Progenitor cell of endocrine pancreas (in vitro differentiated cells): ENCODE results near the gene MIA. TPM values are rescaled to one million over a fixed set of nuclear protein-coding genes. Genes with fewer than 3 reads are reported as not detected.
"Not testable (repeated sequence)": the region's sequence is repeated elsewhere in the genome, so short reads cannot be mapped to it uniquely, and the experiment has no call there.

ENCODE experiments used
- DNase-seq: peaks from one replicate; pipeline ENCODE4 v3.0.0; 2021; ENCODE audit warnings: low spot score; ENCODE audit not compliant: unreplicated experiment
- H3K27ac Mint-ChIP-seq: 2 replicates; pipeline ENCODE4 v1.8.0; 2021; ENCODE audit warnings: mild to moderate bottlenecking, moderate library complexity, mixed read lengths
- H3K27me3 Mint-ChIP-seq: 2 replicates; pipeline ENCODE4 v1.8.0; 2021; ENCODE audit warnings: mixed read lengths
- H3K36me3 Mint-ChIP-seq: 2 replicates; pipeline ENCODE4 v1.8.0; 2022; ENCODE audit warnings: mixed read lengths; ENCODE audit not compliant: insufficient read depth
- H3K4me1 Mint-ChIP-seq: 2 replicates; pipeline ENCODE4 v1.8.0; 2021; ENCODE audit warnings: low read depth, mixed read lengths
- H3K4me3 Mint-ChIP-seq: 2 replicates; pipeline ENCODE4 v1.8.0; 2021; ENCODE audit warnings: low read depth, mild to moderate bottlenecking, moderate library complexity, mixed read lengths
- H3K9me3 Mint-ChIP-seq: 2 replicates; pipeline ENCODE4 v1.8.0; 2021; ENCODE audit warnings: low read depth, mixed read lengths
- total RNA-seq: library from RNA; stranded (reverse); gene quantifications from 2 replicates; pipeline ENCODE4 v1.2.1, GENCODE V29; 2021
- TF ChIP-seq, protein P1 (sequence below): fragments of 200-600 bp; sonication (generic); IDR thresholded peaks from one replicate; pipeline ENCODE4 v1.5.0; 2021; ENCODE audit warnings: antibody characterized with exemption, mild to moderate bottlenecking; ENCODE audit not compliant: unreplicated experiment

MIA gene
- total RNA-seq, 1 donor from 2014 or later = 8.5 TPM

DNA sequence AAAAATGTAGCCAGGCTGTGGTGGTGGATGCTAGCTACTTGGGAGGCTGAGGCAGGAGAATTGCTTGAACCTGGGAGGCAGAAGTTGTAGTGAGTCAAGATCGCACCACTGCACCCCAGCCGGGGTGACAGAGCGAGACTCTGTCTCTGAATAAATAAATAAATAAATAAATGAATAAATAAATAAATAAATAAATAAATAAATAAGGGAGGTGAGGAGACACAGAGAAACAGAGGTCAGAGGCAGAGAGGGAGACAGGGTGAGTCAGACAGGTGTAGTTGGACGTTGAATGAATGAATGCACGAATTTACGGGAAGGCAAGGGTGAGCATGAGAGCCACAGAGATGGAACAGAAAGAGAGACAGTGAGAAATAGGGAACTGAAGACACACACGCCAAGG, 5.8 kb downstream of the MIA start:
- H3K36me3 Mint-ChIP-seq = peaks cover 7% of the 10 kb centered on the region
- H3K4me3 Mint-ChIP-seq = no peak overlapping the region
- TF ChIP-seq, protein P1, sequence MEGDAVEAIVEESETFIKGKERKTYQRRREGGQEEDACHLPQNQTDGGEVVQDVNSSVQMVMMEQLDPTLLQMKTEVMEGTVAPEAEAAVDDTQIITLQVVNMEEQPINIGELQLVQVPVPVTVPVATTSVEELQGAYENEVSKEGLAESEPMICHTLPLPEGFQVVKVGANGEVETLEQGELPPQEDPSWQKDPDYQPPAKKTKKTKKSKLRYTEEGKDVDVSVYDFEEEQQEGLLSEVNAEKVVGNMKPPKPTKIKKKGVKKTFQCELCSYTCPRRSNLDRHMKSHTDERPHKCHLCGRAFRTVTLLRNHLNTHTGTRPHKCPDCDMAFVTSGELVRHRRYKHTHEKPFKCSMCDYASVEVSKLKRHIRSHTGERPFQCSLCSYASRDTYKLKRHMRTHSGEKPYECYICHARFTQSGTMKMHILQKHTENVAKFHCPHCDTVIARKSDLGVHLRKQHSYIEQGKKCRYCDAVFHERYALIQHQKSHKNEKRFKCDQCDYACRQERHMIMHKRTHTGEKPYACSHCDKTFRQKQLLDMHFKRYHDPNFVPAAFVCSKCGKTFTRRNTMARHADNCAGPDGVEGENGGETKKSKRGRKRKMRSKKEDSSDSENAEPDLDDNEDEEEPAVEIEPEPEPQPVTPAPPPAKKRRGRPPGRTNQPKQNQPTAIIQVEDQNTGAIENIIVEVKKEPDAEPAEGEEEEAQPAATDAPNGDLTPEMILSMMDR = no peak
- peaks cover 10% of the 10 kb centered on the region for H3K4me1 Mint-ChIP-seq
- H3K27ac Mint-ChIP-seq = no peak overlapping the region
- DNase-seq = no peak
- no peaks in the 10 kb centered on the region for H3K9me3 Mint-ChIP-seq
- H3K27me3 Mint-ChIP-seq = no peaks in the 10 kb centered on the region

DNA sequence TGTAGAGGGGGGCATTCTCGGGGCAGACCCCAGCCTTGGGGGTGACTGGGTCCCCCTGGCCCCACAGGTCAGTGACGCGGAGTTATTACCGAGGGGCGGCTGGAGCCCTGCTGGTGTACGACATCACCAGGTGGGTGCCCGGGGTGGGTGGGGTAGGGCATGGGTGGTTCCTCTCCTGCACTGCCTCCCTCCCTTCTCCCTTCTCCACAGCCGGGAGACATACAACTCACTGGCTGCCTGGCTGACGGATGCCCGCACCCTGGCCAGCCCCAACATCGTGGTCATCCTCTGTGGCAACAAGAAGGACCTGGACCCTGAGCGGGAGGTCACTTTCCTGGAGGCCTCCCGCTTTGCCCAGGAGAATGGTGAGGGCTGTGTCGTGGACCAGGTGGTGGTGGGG, 8.4 kb downstream of the MIA start:
- H3K4me1 Mint-ChIP-seq = peaks cover 2% of the 10 kb centered on the region
- peaks cover 9% of the 10 kb centered on the region for H3K36me3 Mint-ChIP-seq
- DNase-seq = no peak
- TF ChIP-seq, protein P1 = no peak
- no peaks in the 10 kb centered on the region for H3K27me3 Mint-ChIP-seq
- no peaks in the 10 kb centered on the region for H3K9me3 Mint-ChIP-seq
- H3K27ac Mint-ChIP-seq = no peak overlapping the region
- H3K4me3 Mint-ChIP-seq = no peak overlapping the region

DNA sequence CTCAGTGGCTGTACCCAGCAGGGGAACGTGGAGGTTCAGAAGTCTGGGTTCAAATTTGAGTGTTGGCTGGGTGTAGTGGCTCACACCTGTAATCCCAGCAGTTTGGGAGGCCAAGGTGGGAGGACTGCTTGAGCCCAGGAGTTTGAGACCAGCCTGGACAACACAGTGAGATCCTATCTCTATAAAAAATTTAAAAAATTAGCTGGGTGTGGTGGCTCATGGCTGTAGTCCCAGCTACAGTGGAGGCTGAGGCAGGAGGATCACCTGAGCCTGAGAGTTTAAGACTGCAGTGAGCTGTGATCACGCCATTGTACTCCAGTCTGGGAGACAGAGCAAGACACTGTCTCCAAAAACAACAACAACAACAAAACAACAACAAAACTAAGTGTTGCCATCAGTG, 8.8 kb downstream of the MIA start:
- not testable (repeated sequence) for H3K36me3 Mint-ChIP-seq

DNA sequence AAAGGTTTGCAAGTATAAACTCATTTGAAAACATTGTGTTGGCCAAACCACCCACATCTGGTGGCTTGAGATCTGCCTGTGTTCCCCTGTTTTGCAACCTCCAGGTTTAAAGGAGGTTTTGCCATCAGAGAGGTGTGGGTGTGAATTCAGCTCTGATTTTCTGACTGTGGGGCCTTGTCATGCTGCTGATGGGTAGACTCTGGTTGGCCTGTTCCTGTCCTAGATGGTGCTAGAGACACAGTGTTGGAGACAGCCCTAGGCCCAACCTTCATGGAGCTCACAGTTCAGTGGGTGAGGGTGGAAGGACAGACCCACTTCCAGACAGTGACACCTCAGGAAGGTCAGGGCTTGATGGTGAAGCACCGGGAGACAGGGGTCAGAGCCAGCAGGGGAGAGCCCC, 10.2 kb downstream of the MIA start:
- Mint-ChIP-seq H3K27ac (no peak overlapping the region), H3K4me1 (no peaks in the 10 kb centered on the region), H3K9me3 (no peaks in the 10 kb centered on the region), H3K4me3 (no peak overlapping the region), H3K27me3 (no peaks in the 10 kb centered on the region), H3K36me3 (peaks cover 15% of the 10 kb centered on the region)
- DNase-seq = no peak
- TF ChIP-seq, protein P1 = no peak

More for the DNA sequence above, 8.8 kb downstream of the MIA start:
- H3K4me3 Mint-ChIP-seq, H3K27me3 Mint-ChIP-seq, H3K9me3 Mint-ChIP-seq, H3K27ac Mint-ChIP-seq, H3K4me1 Mint-ChIP-seq, DNase-seq: not testable (repeated sequence)

DNA sequence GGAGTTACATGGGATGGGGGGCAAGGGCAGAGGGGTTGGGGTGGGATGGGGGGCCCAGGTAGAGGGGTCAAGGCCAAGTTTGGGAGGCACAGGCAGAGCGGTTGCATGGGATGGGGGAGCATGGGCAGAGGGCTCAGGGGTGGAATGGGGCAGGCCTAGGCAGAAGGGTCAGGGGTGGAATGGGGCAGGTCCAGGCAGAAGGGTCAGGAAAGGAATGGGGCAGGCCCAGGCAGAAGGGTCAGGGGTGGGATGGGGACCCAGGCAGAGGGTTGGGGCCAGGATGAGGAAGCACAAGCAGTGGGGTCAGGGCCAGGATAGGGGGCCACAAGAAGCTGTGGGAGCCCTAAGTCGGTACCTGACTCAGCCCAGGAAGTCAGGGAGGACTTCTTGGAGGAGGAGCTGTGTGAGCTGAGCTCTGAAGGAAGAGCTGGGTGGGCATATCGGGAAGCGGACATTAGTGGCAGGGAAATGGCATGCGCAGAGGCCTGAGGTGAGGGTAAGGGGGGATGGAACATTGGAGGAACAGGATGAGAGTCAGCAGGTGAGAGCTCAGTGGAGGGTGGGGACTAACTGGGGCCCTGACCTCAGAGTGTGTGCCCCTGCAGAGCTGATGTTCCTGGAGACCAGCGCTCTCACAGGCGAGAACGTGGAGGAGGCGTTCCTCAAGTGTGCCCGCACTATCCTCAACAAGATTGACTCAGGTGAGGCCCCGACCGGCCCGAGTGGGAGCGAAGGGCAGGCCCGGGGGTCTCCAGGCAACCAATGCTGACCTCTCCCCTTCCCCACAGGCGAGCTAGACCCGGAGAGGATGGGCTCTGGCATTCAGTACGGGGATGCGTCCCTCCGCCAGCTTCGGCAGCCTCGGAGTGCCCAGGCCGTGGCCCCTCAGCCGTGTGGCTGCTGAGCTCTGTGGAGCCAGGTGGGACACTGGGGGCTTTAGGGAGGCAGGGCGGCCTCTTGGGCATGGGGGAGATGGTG, 11.0 kb downstream of the MIA start:
- peaks cover 15% of the 10 kb centered on the region for H3K36me3 Mint-ChIP-seq
- no peak for DNase-seq
- no peaks in the 10 kb centered on the region for H3K4me1 Mint-ChIP-seq
- no peaks in the 10 kb centered on the region for H3K9me3 Mint-ChIP-seq
- H3K4me3 Mint-ChIP-seq = no peak overlapping the region
- H3K27me3 Mint-ChIP-seq = no peaks in the 10 kb centered on the region
- peak overlapping the region; percentile 43 for H3K27ac Mint-ChIP-seq
- TF ChIP-seq, protein P1 = no peak

DNA sequence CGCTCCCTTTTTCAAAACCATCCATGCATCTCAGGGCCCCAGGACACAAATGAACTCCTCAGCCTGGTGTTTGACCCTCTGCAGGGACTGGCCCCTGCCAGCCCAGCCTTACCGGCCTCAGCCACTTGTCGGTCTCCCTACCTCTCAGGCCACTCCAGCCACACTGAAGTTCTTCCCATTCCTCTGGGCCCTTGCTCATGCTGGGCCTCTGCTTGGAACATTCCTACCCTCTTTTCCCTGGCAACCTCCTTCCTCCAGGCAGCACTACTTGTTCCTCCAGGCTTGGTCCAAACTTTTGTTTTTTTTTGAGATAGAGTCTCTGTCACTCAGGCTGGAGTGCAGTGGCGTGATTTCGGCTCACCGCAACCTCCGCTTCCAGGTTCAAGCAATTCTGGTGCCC, 16.0 kb downstream of the MIA start:
- TF ChIP-seq, protein P1 = no peak
- Mint-ChIP-seq H3K27me3 (no peaks in the 10 kb centered on the region), H3K4me1 (no peaks in the 10 kb centered on the region), H3K4me3 (no peak overlapping the region), H3K36me3 (peaks cover 17% of the 10 kb centered on the region), H3K27ac (peak overlapping the region; percentile 68), H3K9me3 (no peaks in the 10 kb centered on the region)
- no peak for DNase-seq
